GM23248 (cell line): ENCODE measurements around the gene CDKAL1.

Experiments used
- EZH2 ChIP-seq: fragments of 200-600 bp; sonication (generic); IDR thresholded peaks from 2 replicates; pipeline ENCODE4 v1.6.1; 2018; ENCODE audit warnings: antibody characterized with exemption, mild to moderate bottlenecking; ENCODE audit not compliant: insufficient read depth, poor library complexity, severe bottlenecking
- EZH2phosphoT487 ChIP-seq: fragments of 200-600 bp; sonication (generic); IDR thresholded peaks from 2 replicates; pipeline ENCODE4 v1.6.1; 2018; ENCODE audit warnings: antibody characterized with exemption, moderate library complexity, mild to moderate bottlenecking, low read depth; ENCODE audit not compliant: insufficient read depth

- TF ChIP-seq EZH2phosphoT487: no peak
- no peak for TF ChIP-seq EZH2
These were observed 110.6 kb downstream of the CDKAL1 start for GRCh38 chr6:20644667-20645370.
